22Rv1 (cell line): ENCODE results near the gene MRM1.
"Not testable (repeated sequence)": the region's sequence is repeated elsewhere in the genome, so short reads cannot be mapped to it uniquely, and the experiment has no call there.

Experiments used
- H3K27ac ChIP-seq: fragments of 450-650 bp; 2 replicates; pipeline ENCODE4 v1.5.1; 2017
- ZFX ChIP-seq: fragments of 450-650 bp; IDR thresholded peaks from 2 replicates; pipeline ENCODE4 v1.6.1; 2017; ENCODE audit warnings: antibody characterized with exemption, borderline replicate concordance
- TF ChIP-seq, protein P1 (sequence below): fragments of 450-650 bp; IDR thresholded peaks from 2 replicates; pipeline ENCODE4 v1.5.1; 2017; ENCODE audit warnings: mild to moderate bottlenecking

Gene MRM1

GRCh38 chr17:36602030-36602748, 806 bp downstream of the MRM1 start:
- TF ChIP-seq, protein P1, sequence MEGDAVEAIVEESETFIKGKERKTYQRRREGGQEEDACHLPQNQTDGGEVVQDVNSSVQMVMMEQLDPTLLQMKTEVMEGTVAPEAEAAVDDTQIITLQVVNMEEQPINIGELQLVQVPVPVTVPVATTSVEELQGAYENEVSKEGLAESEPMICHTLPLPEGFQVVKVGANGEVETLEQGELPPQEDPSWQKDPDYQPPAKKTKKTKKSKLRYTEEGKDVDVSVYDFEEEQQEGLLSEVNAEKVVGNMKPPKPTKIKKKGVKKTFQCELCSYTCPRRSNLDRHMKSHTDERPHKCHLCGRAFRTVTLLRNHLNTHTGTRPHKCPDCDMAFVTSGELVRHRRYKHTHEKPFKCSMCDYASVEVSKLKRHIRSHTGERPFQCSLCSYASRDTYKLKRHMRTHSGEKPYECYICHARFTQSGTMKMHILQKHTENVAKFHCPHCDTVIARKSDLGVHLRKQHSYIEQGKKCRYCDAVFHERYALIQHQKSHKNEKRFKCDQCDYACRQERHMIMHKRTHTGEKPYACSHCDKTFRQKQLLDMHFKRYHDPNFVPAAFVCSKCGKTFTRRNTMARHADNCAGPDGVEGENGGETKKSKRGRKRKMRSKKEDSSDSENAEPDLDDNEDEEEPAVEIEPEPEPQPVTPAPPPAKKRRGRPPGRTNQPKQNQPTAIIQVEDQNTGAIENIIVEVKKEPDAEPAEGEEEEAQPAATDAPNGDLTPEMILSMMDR: no peak
- TF ChIP-seq ZFX: no peak
- H3K27ac ChIP-seq: peak overlapping the region; percentile 81

- TF ChIP-seq, protein P1: peak; percentile 88
- no peak for TF ChIP-seq ZFX
- peak overlapping the region; percentile 81 for H3K27ac ChIP-seq
Observed at GRCh38 chr17:36602924-36603384, 1.6 kb downstream of the MRM1 start.

- not testable (repeated sequence) for H3K27ac ChIP-seq
Observed at GRCh38 chr17:36605028-36605427, 3.6 kb downstream of the MRM1 start.

DNA sequence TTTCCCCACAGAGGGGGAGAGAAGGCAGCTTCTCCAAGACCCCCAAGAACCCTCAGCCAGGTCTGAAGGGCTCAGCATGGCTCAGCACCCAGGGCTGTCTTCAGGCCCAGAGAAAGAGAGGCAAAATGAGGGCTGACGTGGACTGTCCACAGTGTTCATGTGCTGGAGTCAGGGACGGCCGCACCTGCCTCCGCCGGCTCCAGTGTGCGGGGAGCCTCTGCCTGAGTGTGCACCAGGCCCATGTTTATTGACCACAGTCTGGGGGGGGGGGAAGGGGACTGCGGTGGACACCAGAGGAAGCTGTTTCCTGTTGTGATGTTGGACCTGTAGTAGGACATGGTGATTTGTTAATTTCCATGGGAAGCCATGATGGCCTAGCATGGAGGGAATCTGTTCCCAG, 6.9 kb downstream of the MRM1 start:
- TF ChIP-seq, protein P1: no peak
- no peak for TF ChIP-seq ZFX
- no peak overlapping the region for H3K27ac ChIP-seq

DNA sequence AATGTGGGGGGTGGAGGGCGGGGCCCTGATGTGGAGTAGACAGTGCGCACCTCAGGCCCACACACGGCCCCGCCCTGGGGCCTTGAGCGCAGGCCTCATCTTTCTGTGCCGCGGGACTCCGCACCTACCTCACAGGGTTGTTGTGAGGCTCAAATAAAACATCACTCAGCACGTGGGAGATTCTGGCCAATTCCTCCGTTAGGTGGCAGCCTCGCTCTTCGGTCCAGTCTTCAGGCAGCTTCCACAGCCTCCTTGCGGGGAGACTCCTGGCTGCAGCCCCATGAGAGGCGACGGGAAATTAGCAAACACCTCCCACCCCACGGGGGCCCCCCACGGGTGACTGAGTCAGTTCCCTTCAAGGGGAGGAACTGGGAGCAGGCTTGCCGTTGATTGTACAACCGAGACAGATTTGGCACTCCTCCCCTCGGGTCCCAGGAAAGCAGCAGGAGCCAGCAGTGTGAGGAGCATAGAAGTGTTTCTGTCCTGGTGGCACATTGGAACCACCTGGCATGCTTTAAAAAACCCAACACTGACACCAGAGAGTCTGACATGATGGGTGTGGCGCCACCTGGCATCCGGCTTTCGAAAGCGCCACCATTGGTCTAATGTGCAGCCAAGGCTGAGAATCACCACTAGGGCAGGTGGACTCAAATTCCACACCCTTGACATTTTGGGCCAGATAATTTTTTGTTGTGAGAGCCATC, 7.6 kb downstream of the MRM1 start:
- no peak overlapping the region for H3K27ac ChIP-seq
- TF ChIP-seq ZFX: no peak
- TF ChIP-seq, protein P1: peak; percentile 46

DNA sequence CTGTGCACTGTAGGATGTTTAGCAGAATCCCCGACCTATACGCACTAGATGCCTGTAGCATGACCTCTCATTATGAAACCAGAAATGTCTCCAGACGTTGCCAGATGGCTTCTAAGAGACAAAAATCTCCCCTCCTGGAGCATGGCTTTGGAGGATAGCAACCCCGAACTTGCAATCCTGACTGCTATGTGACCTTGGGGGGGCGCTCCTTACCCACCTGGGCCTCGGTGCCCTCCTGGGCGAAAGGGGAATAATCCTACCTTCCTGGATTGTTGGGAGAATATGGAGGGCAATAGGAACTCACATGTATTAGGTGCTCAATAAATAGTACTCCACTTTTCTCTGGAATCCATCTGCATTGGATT, 8.1 kb downstream of the MRM1 start:
- H3K27ac ChIP-seq: no peak overlapping the region
- TF ChIP-seq ZFX: no peak
- TF ChIP-seq, protein P1: peak; percentile 18; the same call in 1 of the 2 replicates

DNA sequence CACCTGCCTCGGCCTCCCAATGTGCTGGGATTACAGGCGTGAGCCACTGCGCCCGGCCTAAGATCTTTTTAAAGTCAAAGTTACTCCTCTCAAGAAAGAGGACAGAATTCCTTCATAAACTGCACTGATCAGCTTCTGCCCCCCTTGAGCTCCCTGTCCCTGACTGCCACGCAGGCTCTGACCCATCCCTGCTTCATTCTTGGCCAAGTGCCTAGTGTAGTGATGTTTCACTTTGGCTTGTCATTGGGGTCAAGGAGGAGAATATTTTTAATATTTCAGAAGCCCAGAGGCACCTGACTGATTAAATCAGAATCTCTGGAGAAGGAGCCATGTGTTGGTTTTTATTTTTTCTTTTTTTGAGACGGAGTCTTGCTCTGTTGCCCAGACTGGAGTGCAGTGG, 9.1 kb downstream of the MRM1 start:
- H3K27ac ChIP-seq: no peak overlapping the region
- TF ChIP-seq, protein P1: no peak
- no peak for TF ChIP-seq ZFX
